SK-N-SH (cell line): ENCODE measurements around the gene SREK1IP1. TPM values are rescaled to one million over a fixed set of nuclear protein-coding genes. Genes with fewer than 3 reads are reported as not detected.

ENCODE experiments used
- CTCF ChIA-PET: fragments of 300-600, 350-600 bp; formaldehyde crosslinking; extraction: SDS; loops from one replicate; lab custom pipeline; 2021; lab: Yijun Ruan, JAX
- POLR2A ChIA-PET: fragments of 350-600 bp; sonication (Branson Sonifier 250); formaldehyde crosslinking; extraction: SDS; loops from one replicate; lab custom pipeline; 2020; ENCODE audit warnings: antibody characterized with exemption, inconsistent platforms; lab: Yijun Ruan, JAX
- DNase-seq: peaks from one replicate; pipeline ENCODE4 v3.0.0; 2012
- H2AFZ ChIP-seq: fragments of 200-600 bp; sonication (generic); 2 replicates; pipeline ENCODE4 v1.8.1; 2016; ENCODE audit warnings: antibody characterized with exemption, mild to moderate bottlenecking, low read depth
- H3F3A ChIP-seq: fragments of 200-600 bp; sonication (generic); replicated peaks from 2 replicates; pipeline ENCODE3; 2016; ENCODE audit warnings: antibody characterized with exemption, mild to moderate bottlenecking; ENCODE audit not compliant: insufficient read depth
- H3K27ac ChIP-seq, 2 experiments: fragments of 200-500 bp in 1 of 2; fragments of 200-600 bp in 1 of 2; sonication (Bioruptor generic) in 1 of 2; sonication (generic), shearing (Covaris generic) in 1 of 2; 2 replicates each; pipeline versions ENCODE4 v1.5.1 to v1.6.1; 2014 to 2016; ENCODE audit warnings: low read depth in 2 of 2, inconsistent platforms in 1 of 2, low read length in 1 of 2, mild to moderate bottlenecking in 1 of 2, mixed read lengths in 1 of 2
- H3K27me3 ChIP-seq: fragments of 200-600 bp; sonication (generic), shearing (Covaris generic); 2 replicates; pipeline ENCODE4 v1.6.1; 2016; ENCODE audit warnings: mixed run types; ENCODE audit not compliant: insufficient read depth
- H3K36me3 ChIP-seq, 2 experiments: fragments of 200-500 bp in 1 of 2; fragments of 200-600 bp in 1 of 2; sonication (Bioruptor generic) in 1 of 2; sonication (generic) in 1 of 2; replicated peaks in 1 of 2; 2 replicates each; pipeline versions ENCODE3 to v1.5.1; 2014 to 2016; ENCODE audit warnings: low read length in 1 of 2, mild to moderate bottlenecking in 1 of 2; ENCODE audit not compliant: insufficient read depth in 2 of 2, control insufficient read depth in 1 of 2
- H3K4me1 ChIP-seq, 2 experiments: fragments of 200-500 bp in 1 of 2; fragments of 200-600 bp in 1 of 2; sonication (Bioruptor generic) in 1 of 2; sonication (generic), shearing (Covaris generic) in 1 of 2; 2 replicates each; pipeline versions ENCODE4 v1.5.1 to v1.6.1; 2014 to 2016; ENCODE audit warnings: low read depth in 1 of 2, low read length in 1 of 2, mixed run types in 1 of 2; ENCODE audit not compliant: insufficient read depth in 2 of 2, control insufficient read depth in 1 of 2
- H3K4me2 ChIP-seq: fragments of 200-600 bp; sonication (generic), shearing (Covaris generic); 2 replicates; pipeline ENCODE4 v1.6.1; 2017; ENCODE audit warnings: mixed run types
- H3K4me3 ChIP-seq, 2 experiments: fragments of 200-500 bp in 1 of 2; fragments of 200-600 bp in 1 of 2; sonication (Bioruptor generic) in 1 of 2; sonication (generic), shearing (Covaris generic) in 1 of 2; 2 replicates each; pipeline versions ENCODE4 v1.5.1 to v1.8.1; 2014 to 2016; ENCODE audit warnings: low read depth in 2 of 2, inconsistent platforms in 1 of 2, low read length in 1 of 2, mild to moderate bottlenecking in 1 of 2, mixed read lengths in 1 of 2, moderate library complexity in 1 of 2
- H3K79me2 ChIP-seq: fragments of 200-600 bp; sonication (generic); 2 replicates; pipeline ENCODE4 v1.8.1; 2017; ENCODE audit warnings: mild to moderate bottlenecking; ENCODE audit not compliant: insufficient read depth
- H3K9ac ChIP-seq: fragments of 200-600 bp; sonication (generic); 2 replicates; pipeline ENCODE4 v1.6.1; 2017; ENCODE audit warnings: mixed run types
- H3K9me2 ChIP-seq: fragments of 200-600 bp; sonication (generic); 2 replicates; pipeline ENCODE4 v1.6.1; 2017; ENCODE audit warnings: mixed run types
- H3K9me3 ChIP-seq: fragments of 200-600 bp; sonication (generic); 2 replicates; pipeline ENCODE4 v1.6.1; 2017; ENCODE audit warnings: mixed run types, mild to moderate bottlenecking, moderate library complexity
- H4K20me1 ChIP-seq: fragments of 200-600 bp; sonication (generic); 2 replicates; pipeline ENCODE4 v1.6.1; 2017; ENCODE audit warnings: mild to moderate bottlenecking, mixed run types; ENCODE audit not compliant: insufficient read depth
- ELF1 ChIP-seq: IDR thresholded peaks from 2 replicates; pipeline ENCODE4 v1.4.0; 2012
- FOSL2 ChIP-seq: IDR thresholded peaks from 2 replicates; pipeline ENCODE4 v1.4.0; 2012; ENCODE audit warnings: low read depth, mild to moderate bottlenecking, moderate library complexity, borderline replicate concordance
- FOXJ3 ChIP-seq: sonication (generic); formaldehyde crosslinking; IDR thresholded peaks from 2 replicates; pipeline ENCODE4 v1.5.1; 2020; ENCODE audit warnings: mild to moderate bottlenecking, missing genetic modification reagents
- GABPA ChIP-seq: IDR thresholded peaks from 2 replicates; pipeline ENCODE4 v1.4.0; 2012; ENCODE audit warnings: low read depth, mild to moderate bottlenecking
- GATA2 ChIP-seq: sonication (generic); formaldehyde crosslinking; IDR thresholded peaks from 2 replicates; pipeline ENCODE4 v1.5.0; 2020; ENCODE audit warnings: mild to moderate bottlenecking, missing genetic modification reagents
- IRF3 ChIP-seq: fragments of 150-350 bp; IDR thresholded peaks from 2 replicates; pipeline ENCODE4 v1.6.1; 2016; ENCODE audit warnings: mild to moderate bottlenecking, low read depth, low read length
- MXI1 ChIP-seq: IDR thresholded peaks from 2 replicates; pipeline ENCODE4 v1.6.1; 2012; ENCODE audit warnings: mild to moderate bottlenecking, low read depth, low read length, improper control_type of control experiment
- NFIC ChIP-seq: IDR thresholded peaks from 2 replicates; pipeline ENCODE4 v1.4.0; 2012; ENCODE audit warnings: borderline replicate concordance
- NRF1 ChIP-seq: IDR thresholded peaks from 2 replicates; pipeline ENCODE4 v1.6.1; 2012; ENCODE audit warnings: low read depth, mild to moderate bottlenecking, low read length
- POLR2AphosphoS5 ChIP-seq: IDR thresholded peaks from 2 replicates; pipeline ENCODE4 v1.6.1; 2012; ENCODE audit warnings: low read depth, low read length
- RAD21 ChIP-seq: IDR thresholded peaks from 2 replicates; pipeline ENCODE4 v1.6.1; 2012; ENCODE audit warnings: mild to moderate bottlenecking, low read length
- RCOR1 ChIP-seq: fragments of 150-350 bp; IDR thresholded peaks from 2 replicates; pipeline ENCODE4 v1.6.1; 2017; ENCODE audit warnings: antibody characterized with exemption, low read length
- RFX5 ChIP-seq: IDR thresholded peaks from 2 replicates; pipeline ENCODE4 v1.6.1; 2012; ENCODE audit warnings: mild to moderate bottlenecking, improper control_type of control experiment, low read length
- RXRA ChIP-seq: IDR thresholded peaks from 2 replicates; pipeline ENCODE4 v1.4.0; 2012; ENCODE audit warnings: low read depth, mild to moderate bottlenecking, borderline replicate concordance
- SMC3 ChIP-seq: IDR thresholded peaks from 2 replicates; pipeline ENCODE4 v1.6.1; 2012; ENCODE audit warnings: low read depth, low read length, improper control_type of control experiment
- TCF12 ChIP-seq: IDR thresholded peaks from 2 replicates; pipeline ENCODE4 v1.4.0; 2012
- YY1 ChIP-seq: IDR thresholded peaks from 2 replicates; pipeline ENCODE4 v1.4.0; 2012; ENCODE audit warnings: low read depth, mild to moderate bottlenecking
- ZBTB33 ChIP-seq: IDR thresholded peaks from 2 replicates; pipeline ENCODE4 v1.4.0; 2012; ENCODE audit warnings: low read depth, borderline replicate concordance
- WGBS: methylation state at CpG from one replicate; pipeline ENCODE4 v1.1.6; 2017; ENCODE audit warnings: low lambda C conversion rate; 5-methylcytosine and 5-hydroxymethylcytosine counted together
- polyA plus RNA-seq, 3 experiments: library from polyadenylated mRNA; depleted of rRNA; stranded (reverse); fragments of >200 nt; gene quantifications; 2 replicates each; pipeline ENCODE4 v1.2.3, GENCODE V29; 2012
- TF ChIP-seq, protein P1 (sequence below): fragments of 200-600 bp; sonication (generic); IDR thresholded peaks from 2 replicates; pipeline ENCODE4 v1.6.1; 2017; ENCODE audit warnings: antibody characterized with exemption, mild to moderate bottlenecking, moderate library complexity
- TF ChIP-seq, protein P2 (sequence below): IDR thresholded peaks from 2 replicates; pipeline ENCODE4 v1.6.1; 2012; ENCODE audit warnings: mild to moderate bottlenecking, low read depth, low read length, moderate library complexity

SREK1IP1 gene
- polyA plus RNA-seq, 1 of the 3 experiments (the other 2 are of a cell fraction) = 1.2 TPM

DNA sequence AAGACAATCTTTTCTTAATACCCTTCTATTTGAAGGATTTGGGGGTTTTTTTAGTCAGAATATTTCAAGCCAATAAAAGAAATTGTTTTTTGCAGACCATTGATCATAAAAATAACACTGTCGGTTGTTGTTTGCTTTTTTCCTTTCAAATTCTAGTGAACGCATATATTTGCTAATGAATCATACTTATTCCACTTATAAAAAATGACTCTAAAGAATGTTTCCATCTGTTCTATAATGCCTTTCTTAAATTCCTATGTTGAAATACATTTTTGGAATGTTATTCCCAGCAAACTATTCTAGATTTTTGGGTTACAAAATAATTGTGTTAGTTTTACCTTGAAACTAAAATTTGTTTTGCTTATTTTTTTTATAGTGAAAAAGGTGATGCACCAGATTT lies 32.4 kb upstream of the SREK1IP1 start:
- H3K27me3 ChIP-seq = no peaks in the 10 kb centered on the region
- peaks cover 36 to 57% of the 10 kb centered on the region in 2 experiments for H3K36me3 ChIP-seq
- no peaks in the 10 kb centered on the region for H3K9me3 ChIP-seq
- no peak overlapping the region for H3K27ac ChIP-seq
- no peaks in the 10 kb centered on the region for H3K79me2 ChIP-seq
- 77% methylated on average over 2 of the region's 2 CpGs for WGBS
- H3K9ac ChIP-seq = no peak overlapping the region
- ChIA-PET CTCF (interaction anchor here (0.6 to 1.5 kb wide), 2 partner anchors 472 to 683 kb away, joined by 3 read pairs; no protein-coding TSS in a partner anchor), POLR2A (no interaction called here)
- H3K4me2 ChIP-seq = no peak overlapping the region
- no peak for TF ChIP-seq NFIC
- no peak for TF ChIP-seq ELF1
- no peak for TF ChIP-seq IRF3
- no peak for TF ChIP-seq MXI1
- TF ChIP-seq ZBTB33 = no peak
- TF ChIP-seq FOSL2 = no peak
- TF ChIP-seq GATA2 (CRISPR knock-in tag) = no peak
- TF ChIP-seq, protein P1, sequence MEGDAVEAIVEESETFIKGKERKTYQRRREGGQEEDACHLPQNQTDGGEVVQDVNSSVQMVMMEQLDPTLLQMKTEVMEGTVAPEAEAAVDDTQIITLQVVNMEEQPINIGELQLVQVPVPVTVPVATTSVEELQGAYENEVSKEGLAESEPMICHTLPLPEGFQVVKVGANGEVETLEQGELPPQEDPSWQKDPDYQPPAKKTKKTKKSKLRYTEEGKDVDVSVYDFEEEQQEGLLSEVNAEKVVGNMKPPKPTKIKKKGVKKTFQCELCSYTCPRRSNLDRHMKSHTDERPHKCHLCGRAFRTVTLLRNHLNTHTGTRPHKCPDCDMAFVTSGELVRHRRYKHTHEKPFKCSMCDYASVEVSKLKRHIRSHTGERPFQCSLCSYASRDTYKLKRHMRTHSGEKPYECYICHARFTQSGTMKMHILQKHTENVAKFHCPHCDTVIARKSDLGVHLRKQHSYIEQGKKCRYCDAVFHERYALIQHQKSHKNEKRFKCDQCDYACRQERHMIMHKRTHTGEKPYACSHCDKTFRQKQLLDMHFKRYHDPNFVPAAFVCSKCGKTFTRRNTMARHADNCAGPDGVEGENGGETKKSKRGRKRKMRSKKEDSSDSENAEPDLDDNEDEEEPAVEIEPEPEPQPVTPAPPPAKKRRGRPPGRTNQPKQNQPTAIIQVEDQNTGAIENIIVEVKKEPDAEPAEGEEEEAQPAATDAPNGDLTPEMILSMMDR = no peak
- no peak for TF ChIP-seq YY1
- no peaks in the 10 kb centered on the region for H3K4me1 ChIP-seq
- H3F3A ChIP-seq = peaks cover 4% of the 10 kb centered on the region
- no peak overlapping the region for H2AFZ ChIP-seq
- DNase-seq = no peak
- H3K4me3 ChIP-seq = no peak overlapping the region
- no peaks in the 10 kb centered on the region for H4K20me1 ChIP-seq
- no peaks in the 10 kb centered on the region for H3K9me2 ChIP-seq

GRCh38 chr5:64796301-64796700 lies 27.8 kb upstream of the SREK1IP1 start:
- no peaks in the 10 kb centered on the region for H3K79me2 ChIP-seq
- no peak overlapping the region for H3K9ac ChIP-seq
- no peak overlapping the region for H2AFZ ChIP-seq
- H3K27ac ChIP-seq = no peak overlapping the region
- no peaks in the 10 kb centered on the region for H3K27me3 ChIP-seq
- CTCF ChIA-PET = no interaction called here
- H3K9me3 ChIP-seq = no peaks in the 10 kb centered on the region
- no peak for DNase-seq
- no peak overlapping the region for H3K4me2 ChIP-seq
- no peaks in the 10 kb centered on the region for H3K9me2 ChIP-seq
- peaks cover 17% of the 10 kb centered on the region for H3F3A ChIP-seq
- POLR2A ChIA-PET = no interaction called here
- peaks cover 6 to 37% of the 10 kb centered on the region in 2 experiments for H3K36me3 ChIP-seq
- H4K20me1 ChIP-seq = no peaks in the 10 kb centered on the region
- no peak overlapping the region for H3K4me3 ChIP-seq
- peaks cover 0 to 14% of the 10 kb centered on the region in 2 experiments; a peak in 2 of 4 replicates for H3K4me1 ChIP-seq
- no peak for TF ChIP-seq RFX5
- TF ChIP-seq FOSL2 = no peak
- no peak for TF ChIP-seq NRF1
- no peak for TF ChIP-seq IRF3
- no peak for TF ChIP-seq GABPA
- no peak for TF ChIP-seq SMC3
- no peak for TF ChIP-seq RAD21
- no peak for TF ChIP-seq FOXJ3 (CRISPR knock-in tag)
- no peak for TF ChIP-seq TCF12
- no peak for TF ChIP-seq GATA2 (CRISPR knock-in tag)
- TF ChIP-seq POLR2AphosphoS5 = no peak
- TF ChIP-seq RCOR1 = no peak
- TF ChIP-seq, protein P2, sequence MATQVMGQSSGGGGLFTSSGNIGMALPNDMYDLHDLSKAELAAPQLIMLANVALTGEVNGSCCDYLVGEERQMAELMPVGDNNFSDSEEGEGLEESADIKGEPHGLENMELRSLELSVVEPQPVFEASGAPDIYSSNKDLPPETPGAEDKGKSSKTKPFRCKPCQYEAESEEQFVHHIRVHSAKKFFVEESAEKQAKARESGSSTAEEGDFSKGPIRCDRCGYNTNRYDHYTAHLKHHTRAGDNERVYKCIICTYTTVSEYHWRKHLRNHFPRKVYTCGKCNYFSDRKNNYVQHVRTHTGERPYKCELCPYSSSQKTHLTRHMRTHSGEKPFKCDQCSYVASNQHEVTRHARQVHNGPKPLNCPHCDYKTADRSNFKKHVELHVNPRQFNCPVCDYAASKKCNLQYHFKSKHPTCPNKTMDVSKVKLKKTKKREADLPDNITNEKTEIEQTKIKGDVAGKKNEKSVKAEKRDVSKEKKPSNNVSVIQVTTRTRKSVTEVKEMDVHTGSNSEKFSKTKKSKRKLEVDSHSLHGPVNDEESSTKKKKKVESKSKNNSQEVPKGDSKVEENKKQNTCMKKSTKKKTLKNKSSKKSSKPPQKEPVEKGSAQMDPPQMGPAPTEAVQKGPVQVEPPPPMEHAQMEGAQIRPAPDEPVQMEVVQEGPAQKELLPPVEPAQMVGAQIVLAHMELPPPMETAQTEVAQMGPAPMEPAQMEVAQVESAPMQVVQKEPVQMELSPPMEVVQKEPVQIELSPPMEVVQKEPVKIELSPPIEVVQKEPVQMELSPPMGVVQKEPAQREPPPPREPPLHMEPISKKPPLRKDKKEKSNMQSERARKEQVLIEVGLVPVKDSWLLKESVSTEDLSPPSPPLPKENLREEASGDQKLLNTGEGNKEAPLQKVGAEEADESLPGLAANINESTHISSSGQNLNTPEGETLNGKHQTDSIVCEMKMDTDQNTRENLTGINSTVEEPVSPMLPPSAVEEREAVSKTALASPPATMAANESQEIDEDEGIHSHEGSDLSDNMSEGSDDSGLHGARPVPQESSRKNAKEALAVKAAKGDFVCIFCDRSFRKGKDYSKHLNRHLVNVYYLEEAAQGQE = no peak
- no peak for TF ChIP-seq RXRA
